Mucosa of descending colon (tissue), 3 donors: Measurements from ENCODE around the gene PPP1R1B. TPM values are rescaled to one million over a fixed set of nuclear protein-coding genes. Genes with fewer than 3 reads are reported as not detected.

Experiments
- ATAC-seq: fragments of 200-7000 bp; cut with Tn5 transposase; one replicate; pipeline ENCODE4 v1.9.1; 2020; ENCODE audit warnings: mild to moderate bottlenecking, moderate library complexity
- DNase-seq, 3 donors: peaks; one replicate each; pipeline ENCODE4 v3.0.0-alpha.2; 2020
- H3K36me3 ChIP-seq: fragments of 200-600 bp; one replicate; pipeline ENCODE4 v1.8.0; 2021; ENCODE audit warnings: low read depth, mild to moderate bottlenecking
- H3K4me1 ChIP-seq: fragments of 200-600 bp; one replicate; pipeline ENCODE4 v1.8.0; 2021; ENCODE audit warnings: low read depth, mild to moderate bottlenecking
- H3K4me3 ChIP-seq: fragments of 200-600 bp; one replicate; pipeline ENCODE4 v1.8.0; 2021; ENCODE audit warnings: mild to moderate bottlenecking
- H3K9me3 ChIP-seq: fragments of 200-600 bp; one replicate; pipeline ENCODE4 v1.8.0; 2021; ENCODE audit warnings: mild to moderate bottlenecking
- CTCF ChIP-seq: fragments of 200-600 bp; IDR thresholded peaks from one replicate; pipeline ENCODE4 v1.8.0; 2022; ENCODE audit warnings: antibody characterized with exemption, mild to moderate bottlenecking
- intact Hi-C, 2 donors: fragments of 100-400 bp; cut with DNase I in 1 of 2; cut with micrococcal nuclease in 1 of 2; formaldehyde crosslinking; loops; one replicate each; pipeline versions ENCODE4 v1.11.0 to v1.11.1; 2022; cut with DNase I, micrococcal nuclease
- total RNA-seq, 3 donors: library from RNA; stranded (reverse); fragmentation: NEBNext Ultra II Directional in 2 of 3; extraction: Animal tissue kit (Norgen Biotek cat#: 25700) in 2 of 3; gene quantifications; one replicate each; pipeline versions ENCODE4 v1.2.1 to v1.2.4, GENCODE V29; 2021 to 2023
- donor health status: DM: no; HTN: no; CAD: no; lungs with moderate emphysema.
- donor health status: DM: no; HTN: no; CAD: no.
- donor health status: DM: no; HTN: yes; CAD: no.

PPP1R1B gene
- total RNA-seq, 3 donors from 2014 or later, result 108 to 362 (median 356) TPM

GRCh38 chr17:39671651-39672521 is 45.1 kb downstream of the PPP1R1B start:
- intact Hi-C loops, result no loop called here
- ATAC-seq, result peak; percentile 58
- TF ChIP-seq CTCF, result no peak
- Histone ChIP-seq H3K4me3 (no peak overlapping the region), H3K36me3 (no peaks in the 10 kb centered on the region), H3K9me3 (no peaks in the 10 kb centered on the region), H3K4me1 (peaks cover 42% of the 10 kb centered on the region)
- DNase-seq, result peak; percentile 68 to 78 (median 72)

GRCh38 chr17:39672522-39673334 is 46.0 kb downstream of the PPP1R1B start:
- DNase-seq (peak; percentile 13 to 44 (median 31)), ATAC-seq (no peak)
- TF ChIP-seq CTCF, result no peak
- intact Hi-C loops, result no loop called here
- Histone ChIP-seq H3K9me3 (no peaks in the 10 kb centered on the region), H3K4me1 (peaks cover 37% of the 10 kb centered on the region), H3K36me3 (no peaks in the 10 kb centered on the region), H3K4me3 (no peak overlapping the region)

- intact Hi-C loops, result no loop called here
- ATAC-seq (no peak), DNase-seq (peak in 1 of 3 donors; percentile 27)
- no peak for TF ChIP-seq CTCF
- no peaks in the 10 kb centered on the region for H3K36me3 ChIP-seq
- no peaks in the 10 kb centered on the region for H3K9me3 ChIP-seq
- H3K4me1 ChIP-seq, result peaks cover 35% of the 10 kb centered on the region
- no peak overlapping the region for H3K4me3 ChIP-seq
Observed at GRCh38 chr17:39673335-39674081, 46.8 kb downstream of the PPP1R1B start.

GRCh38 chr17:39674179-39674578 is 47.4 kb downstream of the PPP1R1B start:
- intact Hi-C loops, result no loop called here
- ATAC-seq, result no peak
- no peak overlapping the region for H3K4me3 ChIP-seq
- no peak for TF ChIP-seq CTCF
- H3K36me3 ChIP-seq, result no peaks in the 10 kb centered on the region
- peaks cover 39% of the 10 kb centered on the region for H3K4me1 ChIP-seq
- no peaks in the 10 kb centered on the region for H3K9me3 ChIP-seq
- peak in 1 of 3 donors; percentile 30 for DNase-seq

GRCh38 chr17:39674702-39675389 is 48.1 kb downstream of the PPP1R1B start:
- TF ChIP-seq CTCF, result no peak
- peak; percentile 63 for ATAC-seq
- no peaks in the 10 kb centered on the region for H3K9me3 ChIP-seq
- peaks cover 45% of the 10 kb centered on the region for H3K4me1 ChIP-seq
- peak; percentile 71 to 84 (median 75) for DNase-seq
- H3K36me3 ChIP-seq, result no peaks in the 10 kb centered on the region
- H3K4me3 ChIP-seq, result no peak overlapping the region
- intact Hi-C loops, result no loop called here
